ENCODE data around the gene NELFA. TPM values are rescaled to one million over a fixed set of nuclear protein-coding genes. Genes with fewer than 3 reads are reported as not detected.

The NELFA gene
- polyA plus RNA-seq (ENCODE audit: insufficient read length in 3 of 3) = 10 to 100 TPM; 40.0 to 49.1 (median 41.7) TPM
- long read RNA-seq, donor 1, transcript NELFA-202 (11 exons, 3,343 nt) = major isoform, 13 of 14 reads
- long read RNA-seq, donor 1, partial matches to known transcripts = 0 of 14 reads
- long read RNA-seq, donor 1, other reads (novel, unspliced or antisense) = 0 of 14 reads
- long read RNA-seq, donor 2, transcript NELFA-202 (11 exons, 3,343 nt) = major isoform, 14 of 14 reads
- long read RNA-seq, donor 2, partial matches to known transcripts = 0 of 14 reads
- long read RNA-seq, donor 2, other reads (novel, unspliced or antisense) = 0 of 14 reads
- long read RNA-seq, donor 3, transcript NELFA-202 (11 exons, 3,343 nt) = major isoform, 8 of 13 reads
- long read RNA-seq, donor 3, partial matches to known transcripts = 5 of 13 reads
- long read RNA-seq, donor 3, other reads (novel, unspliced or antisense) = 0 of 13 reads
- long read RNA-seq, donor 4, transcript NELFA-202 (11 exons, 3,343 nt) = major isoform, 18 of 18 reads
- long read RNA-seq, donor 4, partial matches to known transcripts = 0 of 18 reads
- long read RNA-seq, donor 4, other reads (novel, unspliced or antisense) = 0 of 18 reads
- long read RNA-seq, donor 5, transcript NELFA-202 (11 exons, 3,343 nt) = major isoform, 7 of 13 reads
- long read RNA-seq, donor 5, partial matches to known transcripts = 6 of 13 reads
- long read RNA-seq, donor 5, other reads (novel, unspliced or antisense) = 0 of 13 reads
- long read RNA-seq, donor 6, transcript NELFA-202 (11 exons, 3,343 nt) = major isoform, 16 of 22 reads
- long read RNA-seq, donor 6, partial matches to known transcripts = 5 of 22 reads
- long read RNA-seq, donor 6, other reads (novel, unspliced or antisense) = 0 of 22 reads
- long read RNA-seq, donor 7, transcript NELFA-202 (11 exons, 3,343 nt) = major isoform, 15 of 21 reads
- long read RNA-seq, donor 7, partial matches to known transcripts = 5 of 21 reads
- long read RNA-seq, donor 7, other reads (novel, unspliced or antisense) = 0 of 21 reads
- long read RNA-seq, donor 8, transcript NELFA-202 (11 exons, 3,343 nt) = major isoform, 7 of 7 reads
- long read RNA-seq, donor 8, partial matches to known transcripts = 0 of 7 reads
- long read RNA-seq, donor 8, other reads (novel, unspliced or antisense) = 0 of 7 reads
- long read RNA-seq, donor 9, transcript NELFA-202 (11 exons, 3,343 nt) = major isoform, 20 of 20 reads
- long read RNA-seq, donor 9, partial matches to known transcripts = 0 of 20 reads
- long read RNA-seq, donor 9, other reads (novel, unspliced or antisense) = 0 of 20 reads
- long read RNA-seq, donor 10, transcript NELFA-202 (11 exons, 3,343 nt) = major isoform, 13 of 20 reads
- long read RNA-seq, donor 10, partial matches to known transcripts = 6 of 20 reads
- long read RNA-seq, donor 10, other reads (novel, unspliced or antisense) = 0 of 20 reads
- long read RNA-seq, donor 11, transcript NELFA-202 (11 exons, 3,343 nt) = major isoform, 6 of 13 reads
- long read RNA-seq, donor 11, partial matches to known transcripts = 7 of 13 reads
- long read RNA-seq, donor 11, other reads (novel, unspliced or antisense) = 0 of 13 reads
- long read RNA-seq, donor 12, transcript NELFA-202 (11 exons, 3,343 nt) = major isoform, 22 of 23 reads
- long read RNA-seq, donor 12, partial matches to known transcripts = 0 of 23 reads
- long read RNA-seq, donor 12, other reads (novel, unspliced or antisense) = 0 of 23 reads
- long read RNA-seq, donor 13, partial matches to known transcripts = 15 of 19 reads
- long read RNA-seq, donor 13, other reads (novel, unspliced or antisense) = 0 of 19 reads
- long read RNA-seq, donor 14 = 0 reads
- long read RNA-seq, donor 15, transcript NELFA-202 (11 exons, 3,343 nt) = major isoform, 19 of 20 reads
- long read RNA-seq, donor 15, partial matches to known transcripts = 0 of 20 reads
- long read RNA-seq, donor 15, other reads (novel, unspliced or antisense) = 0 of 20 reads
- long read RNA-seq, donor 16, transcript NELFA-202 (11 exons, 3,343 nt) = major isoform, 15 of 23 reads
- long read RNA-seq, donor 16, partial matches to known transcripts = 6 of 23 reads
- long read RNA-seq, donor 16, other reads (novel, unspliced or antisense) = 0 of 23 reads

GRCh38 chr4:2008921-2009650 lies at the start of gene NELFA:
Gene NELFA, minus strand, starts transcription at chr4:2008974. Its CDS starts 15 bp downstream, at chr4:2008959.
- DNase-seq = peak; percentile 96

DNA sequence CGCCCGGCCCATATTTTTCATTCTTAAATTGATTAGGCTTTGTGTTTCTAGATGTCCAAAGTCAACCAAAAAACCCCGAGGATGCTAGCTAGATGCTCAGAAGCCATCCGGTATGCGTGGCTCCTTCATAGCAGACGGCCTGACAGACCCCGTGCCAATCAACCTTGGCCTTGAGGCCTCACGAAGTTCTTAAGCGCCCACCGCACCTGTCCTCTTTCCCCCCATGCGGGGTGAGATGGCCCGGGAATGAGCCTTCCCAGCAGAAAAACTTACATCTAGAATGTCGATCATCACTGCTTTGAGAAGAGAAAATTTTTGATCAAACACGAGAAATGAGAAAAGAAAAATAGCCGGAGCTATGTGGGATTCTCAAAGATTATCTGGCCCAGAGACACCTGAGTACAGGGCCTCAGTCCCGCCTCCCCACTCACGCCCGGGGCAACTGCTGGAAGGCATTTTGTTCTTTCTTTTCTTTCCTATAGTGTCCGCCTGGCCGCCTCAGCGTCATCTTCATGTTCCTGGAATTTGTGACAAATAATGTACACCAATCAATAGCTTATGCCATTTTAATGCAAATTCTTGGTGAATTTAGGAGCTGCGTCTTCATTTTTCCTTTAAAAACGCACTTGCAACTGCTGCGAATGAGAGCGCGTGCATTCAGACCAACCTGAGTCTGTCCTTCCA lies 48.8 kb upstream of the NELFA start:
- no peak for DNase-seq

DNA sequence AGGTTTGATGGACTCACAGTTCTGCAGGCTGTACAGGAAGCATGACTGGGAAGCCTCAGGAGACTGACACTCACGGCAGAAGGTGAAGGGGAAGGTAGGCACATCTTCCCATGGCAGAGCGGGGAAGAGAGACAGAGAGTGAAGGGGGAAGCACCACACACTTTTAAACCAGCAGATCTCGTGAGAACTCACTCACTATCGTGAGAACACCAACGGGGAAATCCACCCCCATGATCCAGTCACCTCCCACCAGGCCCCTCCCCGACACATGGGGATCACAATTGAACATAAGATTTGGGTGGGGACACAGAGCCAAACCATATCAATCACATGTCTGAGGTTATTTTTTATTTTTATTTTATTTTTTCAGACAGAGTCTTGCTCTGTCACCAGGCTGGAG lies 45.4 kb upstream of the NELFA start:
- DNase-seq = no peak

GRCh38 chr4:2051086-2051485 lies 42.3 kb upstream of the NELFA start:
- DNase-seq = no peak

- DNase-seq = no peak
Measured at GRCh38 chr4:2049811-2050210, 41.0 kb upstream of the NELFA start.

GRCh38 chr4:2049381-2049780 lies 40.6 kb upstream of the NELFA start:
- DNase-seq = no peak

DNA sequence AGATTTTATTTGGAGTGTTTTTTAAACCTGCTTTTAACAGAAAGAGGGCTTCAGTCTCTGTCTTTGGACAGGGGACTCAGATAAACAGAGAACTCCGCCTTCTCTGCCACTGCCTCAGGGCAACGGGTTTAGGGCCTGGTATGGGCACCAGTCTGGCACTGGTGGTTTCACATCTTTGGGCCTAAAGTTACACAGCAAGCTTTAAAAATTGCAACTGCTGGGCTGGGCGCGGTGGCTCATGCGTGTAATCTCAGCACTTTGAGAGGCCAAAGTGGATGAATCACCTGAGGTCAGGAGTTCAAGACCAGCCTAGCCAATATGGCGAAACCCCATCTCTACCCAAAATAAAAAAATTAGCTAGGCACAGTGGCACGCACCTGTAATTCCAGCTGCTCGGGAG lies 40.1 kb upstream of the NELFA start:
- DNase-seq = no peak

- DNase-seq = no peak
Measured at GRCh38 chr4:2047781-2048581, 39.2 kb upstream of the NELFA start.

- DNase-seq = no peak
Measured at GRCh38 chr4:2047031-2047660, 38.4 kb upstream of the NELFA start.

DNA sequence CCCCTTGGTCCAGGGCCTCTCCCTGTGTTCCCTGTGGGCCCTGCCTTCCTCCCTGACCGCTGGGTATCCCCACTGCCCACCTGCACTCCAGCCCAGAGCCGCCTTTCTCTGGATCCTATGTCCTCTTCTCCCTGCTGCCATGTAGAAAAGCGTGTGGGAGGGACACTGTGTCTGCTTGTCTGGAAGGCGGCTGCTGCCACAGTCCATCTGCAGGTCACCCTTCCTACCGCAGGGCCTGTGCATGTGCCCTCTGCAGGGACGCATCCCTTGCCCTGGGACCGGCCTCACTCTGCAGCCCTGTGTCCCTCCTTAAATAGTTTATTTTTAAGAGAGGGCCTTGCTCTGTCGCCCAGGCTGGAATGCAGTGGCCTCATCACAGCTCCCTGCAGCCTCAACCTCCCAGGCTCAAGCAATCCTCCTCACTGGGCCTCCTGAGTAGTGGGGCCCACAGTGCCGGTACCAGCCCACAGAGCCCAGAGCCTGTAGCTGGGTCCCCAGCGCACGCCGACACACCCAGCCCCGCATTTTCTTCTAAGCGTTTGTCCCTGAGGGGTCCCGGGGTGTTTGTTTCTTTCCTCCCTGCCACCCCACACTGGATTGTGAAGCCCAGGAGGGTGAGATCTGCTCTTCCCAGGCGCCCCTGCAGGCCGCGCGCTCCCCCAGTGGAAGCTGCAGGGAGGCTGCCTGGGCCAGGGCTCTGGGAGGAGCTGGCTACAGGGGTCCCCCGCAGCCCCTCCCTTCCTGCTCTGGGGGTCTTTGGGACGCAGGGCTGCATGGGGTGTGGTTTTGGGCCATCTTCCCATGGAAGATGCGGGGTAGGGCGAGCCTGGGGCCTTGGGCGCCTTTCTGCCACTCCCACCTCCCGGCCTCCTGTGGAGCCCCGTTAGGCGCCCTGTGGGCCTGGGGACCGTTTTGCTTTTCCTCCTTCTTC lies 37.5 kb upstream of the NELFA start:
- DNase-seq = no peak

GRCh38 chr4:2045518-2045951 lies 36.8 kb upstream of the NELFA start:
- DNase-seq = no peak

GRCh38 chr4:2044542-2045517 lies 36.1 kb upstream of the NELFA start:
- DNase-seq = no peak

DNA sequence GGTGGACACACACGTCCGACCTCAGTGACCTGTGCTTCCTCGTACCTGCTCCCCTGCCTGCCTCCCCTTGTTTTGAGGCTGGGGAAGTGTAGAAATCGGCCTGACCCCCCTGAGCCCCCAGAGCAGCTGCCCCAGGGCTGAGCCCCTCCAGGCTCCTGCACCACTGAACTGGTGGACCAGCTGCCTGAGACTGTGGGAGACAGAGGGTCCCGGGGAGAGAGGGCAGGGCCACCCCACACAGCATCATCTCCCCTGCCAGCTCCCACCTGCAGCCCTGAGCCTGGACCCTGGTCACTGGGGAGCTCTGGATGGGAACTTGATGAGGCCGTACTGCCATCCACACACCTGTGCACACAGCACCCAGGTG lies 35.3 kb upstream of the NELFA start:
- no peak for DNase-seq

- no peak for DNase-seq
Measured at GRCh38 chr4:2043396-2044118, 34.8 kb upstream of the NELFA start.
